Heart right ventricle (tissue), 16 donors: ENCODE results near the gene IQSEC3. TPM values are rescaled to one million over a fixed set of nuclear protein-coding genes. Genes with fewer than 3 reads are reported as not detected.
A peak's percentile ranks its signal among the peaks of the same experiment; 100 is the strongest.

Source experiments
- ATAC-seq, 8 donors: fragments of 200-7000 bp; cut with Tn5 transposase; one replicate each; pipeline ENCODE4 v1.9.1; 2020; ENCODE audit warnings: mild to moderate bottlenecking in 8 of 8, moderate library complexity in 8 of 8, moderate number of reproducible peaks in 1 of 8
- DNase-seq, 2 donors: peaks; one replicate each; pipeline ENCODE4 v3.0.0-alpha.2; 2020
- H3K27ac ChIP-seq, 10 donors: fragments of 200-600 bp; sonication (generic) in 2 of 10; one replicate each; pipeline versions ENCODE4 v1.5.0 to v1.8.0; 2020 to 2022; ENCODE audit warnings: mild to moderate bottlenecking in 3 of 10
- H3K27me3 ChIP-seq, 7 donors: fragments of 200-600 bp; one replicate each; pipeline ENCODE4 v1.8.0; 2021 to 2022; ENCODE audit warnings: mild to moderate bottlenecking in 2 of 7
- H3K36me3 ChIP-seq, 9 donors: fragments of 200-600 bp; sonication (generic) in 1 of 9; one replicate each; pipeline versions ENCODE4 v1.5.0 to v1.8.0; 2020 to 2022; ENCODE audit warnings: mild to moderate bottlenecking in 2 of 9
- H3K4me1 ChIP-seq, 9 donors: fragments of 200-600 bp; sonication (generic) in 1 of 9; one replicate each; pipeline versions ENCODE4 v1.5.0 to v1.8.0; 2020 to 2022; ENCODE audit warnings: mild to moderate bottlenecking in 4 of 9
- H3K4me3 ChIP-seq, 10 donors: fragments of 200-600 bp; sonication (generic) in 2 of 10; one replicate each; pipeline versions ENCODE4 v1.5.0 to v1.8.0; 2020 to 2022; ENCODE audit warnings: mild to moderate bottlenecking in 7 of 10, moderate library complexity in 2 of 10
- H3K9me3 ChIP-seq, 11 donors: fragments of 200-600 bp in 10 of 11; sonication (generic) in 2 of 11; one replicate each; pipeline versions ENCODE4 v1.5.0 to v1.8.0; 2013 to 2022; ENCODE audit warnings: mild to moderate bottlenecking in 2 of 11, control low read depth in 1 of 11, moderate library complexity in 1 of 11
- WGBS, 2 donors: extraction: QIAGEN DNeasy Blood & Tissue Kit; methylation state at CpG; one replicate each; pipeline ENCODE4 v1.1.7; 2013; ENCODE audit warnings: inconsistent platforms in 1 of 2; 5-methylcytosine and 5-hydroxymethylcytosine counted together
- intact Hi-C, 10 donors: fragments of 100-400 bp; cut with DNase I; formaldehyde crosslinking; loops; one replicate each; pipeline versions ENCODE4 v1.11.1 to v1.14.2; 2022
- polyA plus RNA-seq, 2 donors: library from polyadenylated mRNA; stranded (reverse); fragments of 200-250 nt; gene quantifications; one replicate each; pipeline ENCODE4 v1.2.3, GENCODE V29; 2013
- total RNA-seq, 10 donors: library from RNA; stranded (reverse); fragmentation: NEBNext Ultra II Directional in 3 of 10; extraction: Animal tissue kit (Norgen Biotek cat#: 25700) in 3 of 10; gene quantifications; one replicate each; pipeline versions ENCODE4 v1.2.1 to v1.2.4, GENCODE V29; 2021 to 2023
- TF ChIP-seq, protein P1 (sequence below), 9 donors: fragments of 200-600 bp; sonication (generic) in 2 of 9; IDR thresholded peaks; one replicate each; pipeline versions ENCODE4 v1.5.0 to v1.8.0; 2021 to 2022; ENCODE audit warnings: antibody characterized with exemption in 9 of 9, mild to moderate bottlenecking in 5 of 9, moderate library complexity in 1 of 9
- donor health status: Arrhythmogenic right ventricular cardiomyopathy.
- donor health status: ischemic (EF 13 %, LVEDD 7.1; RV severe dilation, severe dysfunction).
- donor health status: healthy with polysubstance abuse.
- donor health status: DM: no; HTN: yes; CAD: no.
- donor health status: DM: no; HTN: no; CAD: no.
- donor health status: ischemic (EF 25% LVEDD 6.9; RV normal size, moderate dysfunction).
- donor health status: ischemic (EF 25% LVEDD 5.7; RV mildly dilated, moderate dysfunction).
- donor health status: healthy.
- donor health status: DM: yes; HTN: yes; CAD: no.
- donor health status: Ischemic cardiomyopathy.
- donor health status: ischemic (EF 35%, LVEDD 5.7; RV mildly dilated, moderate dysfunction).
- donor health status: nonischemic (EF 11% LVEDD 7.7; RV severe dilation, severe dysfunction).
- donor health status: DM: yes; HTN: yes; CAD: no.
- donor health status: PGD.
- donor health status: ischemic (EF 29% LVEDD 5.4; RV normal size, mild dysfunction).
- donor health status: nonischemic (EF 23%, LVEDD 6.1; RV moderate dilation, normal function).

Gene IQSEC3
- total and polyA plus RNA-seq, 12 donors = 0.30 to 2.7 (median 1.1) TPM

- peaks cover 0 to 9% (median 0%) of the 10 kb centered on the region in 7 donors for H3K27me3 ChIP-seq
- WGBS, 2 donors = 79 to 82% methylated on average over 17 of the region's 17 CpGs
- H3K9me3 ChIP-seq = no peaks in the 10 kb centered on the region
- no peak overlapping the region for H3K4me3 ChIP-seq
- no peak for DNase-seq
- peaks cover 5 to 82% (median 53%) of the 10 kb centered on the region in 9 donors for H3K4me1 ChIP-seq
- ATAC-seq = peak in 2 of 8 donors; percentile 21 to 25
- H3K36me3 ChIP-seq = peaks cover 0 to 27% (median 0%) of the 10 kb centered on the region in 9 donors
- H3K27ac ChIP-seq = peak overlapping the region in 3 of 10 donors; percentile 14 to 74 (median 41)
- TF ChIP-seq, protein P1, sequence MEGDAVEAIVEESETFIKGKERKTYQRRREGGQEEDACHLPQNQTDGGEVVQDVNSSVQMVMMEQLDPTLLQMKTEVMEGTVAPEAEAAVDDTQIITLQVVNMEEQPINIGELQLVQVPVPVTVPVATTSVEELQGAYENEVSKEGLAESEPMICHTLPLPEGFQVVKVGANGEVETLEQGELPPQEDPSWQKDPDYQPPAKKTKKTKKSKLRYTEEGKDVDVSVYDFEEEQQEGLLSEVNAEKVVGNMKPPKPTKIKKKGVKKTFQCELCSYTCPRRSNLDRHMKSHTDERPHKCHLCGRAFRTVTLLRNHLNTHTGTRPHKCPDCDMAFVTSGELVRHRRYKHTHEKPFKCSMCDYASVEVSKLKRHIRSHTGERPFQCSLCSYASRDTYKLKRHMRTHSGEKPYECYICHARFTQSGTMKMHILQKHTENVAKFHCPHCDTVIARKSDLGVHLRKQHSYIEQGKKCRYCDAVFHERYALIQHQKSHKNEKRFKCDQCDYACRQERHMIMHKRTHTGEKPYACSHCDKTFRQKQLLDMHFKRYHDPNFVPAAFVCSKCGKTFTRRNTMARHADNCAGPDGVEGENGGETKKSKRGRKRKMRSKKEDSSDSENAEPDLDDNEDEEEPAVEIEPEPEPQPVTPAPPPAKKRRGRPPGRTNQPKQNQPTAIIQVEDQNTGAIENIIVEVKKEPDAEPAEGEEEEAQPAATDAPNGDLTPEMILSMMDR (IDR thresholded peaks at IDR 0.05) = no peak
- intact Hi-C loops = no loop called here
Observed at GRCh38 chr12:169528-170370, 103.2 kb downstream of the IQSEC3 start.

GRCh38 chr12:170371-171225 is 104.0 kb downstream of the IQSEC3 start:
- Histone ChIP-seq H3K9me3 (no peaks in the 10 kb centered on the region), H3K36me3 (peaks cover 0 to 18% (median 0%) of the 10 kb centered on the region in 9 donors), H3K27ac (peak overlapping the region in 3 of 10 donors; percentile 14 to 41 (median 38)), H3K4me3 (no peak overlapping the region), H3K4me1 (peaks cover 13 to 90% (median 61%) of the 10 kb centered on the region in 9 donors), H3K27me3 (peaks cover 0 to 9% (median 0%) of the 10 kb centered on the region in 7 donors)
- TF ChIP-seq, protein P1 (IDR thresholded peaks at IDR 0.05) = no peak
- ATAC-seq (no peak), DNase-seq (no peak)
- 84 to 87% methylated on average over 29 of the region's 29 CpGs for WGBS, 2 donors
- intact Hi-C loops = no loop called here

DNA sequence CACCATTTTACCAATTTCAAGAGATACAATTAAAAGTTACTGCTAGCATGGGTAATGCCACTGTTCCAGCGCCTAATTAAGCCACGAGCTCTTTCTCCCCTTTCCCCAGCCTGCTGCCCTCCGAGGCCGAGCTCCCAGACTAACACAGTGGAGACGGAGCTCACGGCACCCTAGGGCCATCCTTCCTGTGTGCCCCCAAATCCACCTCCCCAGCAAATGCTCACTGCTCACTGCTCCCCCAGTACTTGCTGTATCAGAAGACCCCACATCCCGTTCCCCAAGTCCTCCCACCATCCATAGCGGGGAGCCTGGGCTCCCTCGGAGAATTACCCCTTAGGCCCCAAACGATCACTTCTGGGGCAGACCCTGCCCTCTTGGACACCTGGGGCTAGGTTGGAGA is 104.7 kb downstream of the IQSEC3 start:
- no peak for DNase-seq
- no peak for ATAC-seq
- H3K9me3 ChIP-seq = no peaks in the 10 kb centered on the region
- H3K36me3 ChIP-seq = peaks cover 0 to 11% (median 0%) of the 10 kb centered on the region in 9 donors
- WGBS, 2 donors = 89 to 93% methylated on average over 10 of the region's 10 CpGs
- peaks cover 0 to 9% (median 0%) of the 10 kb centered on the region in 7 donors for H3K27me3 ChIP-seq
- intact Hi-C loops = no loop called here
- peak overlapping the region in 1 of 10 donors; percentile 45 for H3K27ac ChIP-seq
- TF ChIP-seq, protein P1 (IDR thresholded peaks at IDR 0.05) = no peak
- no peak overlapping the region for H3K4me3 ChIP-seq
- peaks cover 19 to 96% (median 68%) of the 10 kb centered on the region in 9 donors for H3K4me1 ChIP-seq
